ENCODE measurements around the gene NGEF.

Gene NGEF

GRCh38 chr2:232951891-232952290 is 61.2 kb downstream of the NGEF start:
- H3K27ac ChIP-seq, result no peak overlapping the region

GRCh38 chr2:232951181-232951580 is 61.9 kb downstream of the NGEF start:
- no peak overlapping the region for H3K27ac ChIP-seq
- no peak for TF ChIP-seq ZFX (IDR thresholded peaks at IDR 0.05)
- no peak for TF ChIP-seq CTCF (conservative IDR thresholded peaks at IDR 0.05)

More at GRCh38 chr2:232951891-232952290, 61.2 kb downstream of the NGEF start:
- TF ChIP-seq CTCF (conservative IDR thresholded peaks at IDR 0.05) (no peak), ZFX (IDR thresholded peaks at IDR 0.05) (no peak)

GRCh38 chr2:232950751-232951150 is 62.3 kb downstream of the NGEF start:
- no peak for TF ChIP-seq ZFX (IDR thresholded peaks at IDR 0.05)
- TF ChIP-seq CTCF (conservative IDR thresholded peaks at IDR 0.05), result no peak
- no peak overlapping the region for H3K27ac ChIP-seq

- TF ChIP-seq CTCF (conservative IDR thresholded peaks at IDR 0.05), result no peak
These were observed 64.0 kb downstream of the NGEF start for GRCh38 chr2:232949016-232949415.

GRCh38 chr2:232942831-232943230 is 70.2 kb downstream of the NGEF start:
- H3K27ac ChIP-seq, result no peak overlapping the region
- TF ChIP-seq CTCF (conservative IDR thresholded peaks at IDR 0.05), result no peak
- TF ChIP-seq ZFX (IDR thresholded peaks at IDR 0.05), result no peak

More at GRCh38 chr2:232949016-232949415, 64.0 kb downstream of the NGEF start:
- H3K27ac ChIP-seq, result no peak overlapping the region

GRCh38 chr2:232941912-232942594 is 71.0 kb downstream of the NGEF start:
- no peak for TF ChIP-seq CTCF (conservative IDR thresholded peaks at IDR 0.05)
- TF ChIP-seq ZFX (IDR thresholded peaks at IDR 0.05), result no peak
- no peak overlapping the region for H3K27ac ChIP-seq

GRCh38 chr2:232941400-232941799 is 71.7 kb downstream of the NGEF start:
- TF ChIP-seq CTCF (conservative IDR thresholded peaks at IDR 0.05) (no peak), ZFX (IDR thresholded peaks at IDR 0.05) (no peak)
- no peak overlapping the region for H3K27ac ChIP-seq
